Ovary (tissue), 9 donors: ENCODE measurements around the gene C16orf86. TPM values are rescaled to one million over a fixed set of nuclear protein-coding genes. Genes with fewer than 3 reads are reported as not detected.
"Not testable (repeated sequence)": the region's sequence is repeated elsewhere in the genome, so short reads cannot be mapped to it uniquely, and the experiment has no call there.

Experiments
- DNase-seq, 5 donors: peaks; one replicate each; pipeline ENCODE4 v3.0.0-alpha.2; 2019 to 2020
- H3K27ac ChIP-seq, 2 donors: fragments of 200-600 bp; one replicate each; pipeline versions ENCODE4 v1.5.1 to v1.8.0; 2019 to 2022
- H3K27me3 ChIP-seq: fragments of 200-600 bp; one replicate; pipeline ENCODE4 v1.8.0; 2022
- H3K36me3 ChIP-seq: fragments of 200-600 bp; sonication (generic); one replicate; pipeline ENCODE4 v1.5.1; 2019
- H3K4me1 ChIP-seq: one replicate; pipeline ENCODE4 v1.8.1; 2013; ENCODE audit warnings: mild to moderate bottlenecking, moderate library complexity; ENCODE audit not compliant: insufficient read depth
- H3K4me3 ChIP-seq: fragments of 200-600 bp; sonication (generic); one replicate; pipeline ENCODE4 v1.5.1; 2017
- H3K9me3 ChIP-seq, 2 donors: fragments of 200-600 bp in 1 of 2; sonication (generic) in 1 of 2; one replicate each; pipeline versions ENCODE4 v1.5.1 to v1.8.1; 2013 to 2019; ENCODE audit warnings: mild to moderate bottlenecking in 1 of 2, moderate library complexity in 1 of 2
- CTCF ChIP-seq, 3 donors: fragments of 450-650 bp in 2 of 3; fragments of 200-600 bp in 1 of 3; IDR thresholded peaks; one replicate each; pipeline versions ENCODE4 v1.5.1 to v1.8.0; 2016 to 2022; ENCODE audit warnings: antibody characterized with exemption in 3 of 3, mild to moderate bottlenecking in 1 of 3
- EP300 ChIP-seq: sonication (generic); formaldehyde crosslinking; IDR thresholded peaks from one replicate; pipeline ENCODE4 v1.6.1; 2017; ENCODE audit warnings: antibody characterized with exemption
- POLR2A ChIP-seq: fragments of 450-650 bp; IDR thresholded peaks from one replicate; pipeline ENCODE4 v1.6.1; 2017; ENCODE audit warnings: antibody characterized with exemption, mild to moderate bottlenecking, moderate library complexity
- WGBS, 3 donors: extraction: QIAGEN DNeasy Blood & Tissue Kit in 1 of 3; methylation state at CpG; one replicate each; pipeline versions ENCODE4 v1.1.5 to v1.1.7; 2013 to 2017; 5-methylcytosine and 5-hydroxymethylcytosine counted together
- intact Hi-C, 4 donors: fragments of 100-400 bp; cut with DNase I; formaldehyde crosslinking; loops; one replicate each; pipeline versions ENCODE4 v1.11.0 to v1.15.1; 2022 to 2023
- polyA plus RNA-seq, 2 donors: library from polyadenylated mRNA; stranded (reverse); fragments of 200-250 nt in 1 of 2; fragments of 350-450 nt in 1 of 2; fragmentation: Illumina TruSeq in 1 of 2; extraction: RNeasy Lipid Tissue Mini Kit (QIAGEN cat#74804) in 1 of 2; gene quantifications; one replicate each; pipeline ENCODE4 v1.2.3, GENCODE V29; 2013 to 2014
- total RNA-seq, 7 donors: library from RNA; depleted of rRNA in 2 of 7; stranded (reverse); fragments of >200 nt in 2 of 7; fragmentation: NEBNext Ultra II Directional in 3 of 7; extraction: Animal tissue kit (Norgen Biotek cat#: 25700) in 3 of 7; gene quantifications; one replicate each; pipeline versions ENCODE4 v1.1.0 to v1.2.4, GENCODE V29; 2016 to 2023
- donor health status: DM: no; HTN: no; CAD: no; lungs with moderate emphysema.
- donor health status: DM: no; HTN: no; CAD: no.
- donor health status: Bipolar disorder and iron deficiency.
- donor health status: DM: yes; HTN: yes; CAD: no.
- donor health status: DM: no; HTN: no; CAD: no.
- donor health status: DM: yes; HTN: yes; CAD: no.

Gene C16orf86
- total and polyA plus RNA-seq, 9 donors, result 0.13 to 8.2 (median 4.6) TPM

- DNase-seq, result no peak
- H3K36me3 ChIP-seq, result no peaks in the 10 kb centered on the region
- 85 to 90% (median 90%) methylated on average over 10 of the region's 10 CpGs for WGBS, 3 donors
Observed at GRCh38 chr16:67679935-67680897, 13.6 kb downstream of the C16orf86 start.

GRCh38 chr16:67683767-67684166 lies 17.2 kb downstream of the C16orf86 start:
- DNase-seq, result no peak
- TF ChIP-seq EP300, result no peak
- TF ChIP-seq CTCF (IDR thresholded peaks at IDR 0.05), result no peak
- TF ChIP-seq POLR2A, result no peak
- intact Hi-C loops, result no loop called here
- H3K36me3 ChIP-seq, result no peaks in the 10 kb centered on the region
- H3K27ac ChIP-seq, result no peak overlapping the region
- H3K9me3 ChIP-seq, result no peaks in the 10 kb centered on the region
- 92 to 97% (median 94%) methylated on average over 4 of the region's 4 CpGs for WGBS, 3 donors
- H3K27me3 ChIP-seq, result no peaks in the 10 kb centered on the region
- no peaks in the 10 kb centered on the region for H3K4me1 ChIP-seq
- H3K4me3 ChIP-seq, result no peak overlapping the region

More at GRCh38 chr16:67679935-67680897, 13.6 kb downstream of the C16orf86 start:
- no peak for TF ChIP-seq POLR2A
- TF ChIP-seq CTCF (IDR thresholded peaks at IDR 0.05), result no peak
- TF ChIP-seq EP300, result no peak
- intact Hi-C loops, result loop anchor here in 2 of 4 donors (5.0 to 10.0 kb wide), 3 partner anchors 125 to 345 kb away; partner anchors contain the start of genes CTRL (in 1 of the 2), DDX28 (in 1 of the 2), DUS2 (in 1 of the 2) and RANBP10 (in 1 of the 2)
- Histone ChIP-seq H3K4me3 (no peak overlapping the region), H3K9me3 (no peaks in the 10 kb centered on the region), H3K4me1 (no peaks in the 10 kb centered on the region), H3K27ac (no peak overlapping the region), H3K27me3 (no peaks in the 10 kb centered on the region)

GRCh38 chr16:67685388-67686112 lies 18.9 kb downstream of the C16orf86 start:
- no peak for DNase-seq
- Histone ChIP-seq H3K9me3 (no peaks in the 10 kb centered on the region), H3K27ac (no peak overlapping the region), H3K4me3 (no peak overlapping the region), H3K27me3 (no peaks in the 10 kb centered on the region), H3K36me3 (no peaks in the 10 kb centered on the region), H3K4me1 (no peaks in the 10 kb centered on the region)
- TF ChIP-seq CTCF (IDR thresholded peaks at IDR 0.05), result no peak
- WGBS, 3 donors, result 86 to 91% (median 88%) methylated on average over 17 of the region's 17 CpGs
- intact Hi-C loops, result no loop called here

- H3K27ac ChIP-seq, H3K4me1 ChIP-seq, H3K36me3 ChIP-seq, intact Hi-C loops, H3K4me3 ChIP-seq, H3K9me3 ChIP-seq, H3K27me3 ChIP-seq, DNase-seq: not testable (repeated sequence)
- WGBS, 3 donors, result 86 to 91% (median 90%) methylated on average over 8 of the region's 8 CpGs
Observed at GRCh38 chr16:67693517-67694285, 27.1 kb downstream of the C16orf86 start.
